GM19025 (cell line): Measurements from ENCODE around the gene PLA2G2D.

ENCODE experiments used
- ATAC-seq: cut with Tn5 transposase; IDR thresholded peaks from one replicate; pipeline ENCODE4 v1.9.1; 2021; ENCODE audit warnings: mild to moderate bottlenecking, low read depth, moderate library complexity; ENCODE audit not compliant: unreplicated experiment

PLA2G2D gene

GRCh38 chr1:20119347-20119746, at the start of gene PLA2G2D:
Gene PLA2G2D, minus strand, starts transcription at chr1:20119536. Its CDS starts 38 bp downstream, at chr1:20119498.
- no peak for ATAC-seq

- no peak for ATAC-seq
These were observed 49.5 kb upstream of the PLA2G2D start for GRCh38 chr1:20168564-20169491.

- ATAC-seq, result no peak
These were observed 47.8 kb upstream of the PLA2G2D start for GRCh38 chr1:20167126-20167525.

- ATAC-seq, result no peak
These were observed 46.7 kb upstream of the PLA2G2D start for GRCh38 chr1:20166051-20166450.

GRCh38 chr1:20165522-20165951, 46.2 kb upstream of the PLA2G2D start:
- no peak for ATAC-seq

- no peak for ATAC-seq
These were observed 45.4 kb upstream of the PLA2G2D start for GRCh38 chr1:20164694-20165202.

- no peak for ATAC-seq
These were observed 40.7 kb upstream of the PLA2G2D start for GRCh38 chr1:20160034-20160433.

GRCh38 chr1:20158358-20159070, 39.2 kb upstream of the PLA2G2D start:
- ATAC-seq, result no peak

GRCh38 chr1:20154301-20154831, 35.0 kb upstream of the PLA2G2D start:
- ATAC-seq, result no peak

GRCh38 chr1:20153000-20153418, 33.7 kb upstream of the PLA2G2D start:
- ATAC-seq, result no peak

- ATAC-seq, result no peak
These were observed 33.2 kb upstream of the PLA2G2D start for GRCh38 chr1:20152599-20152930.

- ATAC-seq, result peak; percentile 63
These were observed 32.7 kb upstream of the PLA2G2D start for GRCh38 chr1:20151906-20152598.

- no peak for ATAC-seq
These were observed 31.6 kb upstream of the PLA2G2D start for GRCh38 chr1:20150969-20151368.

- no peak for ATAC-seq
These were observed 31.0 kb upstream of the PLA2G2D start for GRCh38 chr1:20150326-20150705.

GRCh38 chr1:20149601-20150325, 30.4 kb upstream of the PLA2G2D start:
- ATAC-seq, result no peak

GRCh38 chr1:20148571-20149500, 29.5 kb upstream of the PLA2G2D start:
- ATAC-seq, result no peak

- ATAC-seq, result no peak
These were observed 28.7 kb upstream of the PLA2G2D start for GRCh38 chr1:20147846-20148570.
